Activated CD4-positive, alpha-beta T cell treated with anti-CD3 and anti-CD28 coated beads for 4 hours (primary cell): ENCODE results near the gene PMFBP1.

ENCODE experiments used
- DNase-seq, 2 donors: peaks; one replicate each; pipeline ENCODE4 v3.0.0-alpha.2; 2020

The PMFBP1 gene

DNA sequence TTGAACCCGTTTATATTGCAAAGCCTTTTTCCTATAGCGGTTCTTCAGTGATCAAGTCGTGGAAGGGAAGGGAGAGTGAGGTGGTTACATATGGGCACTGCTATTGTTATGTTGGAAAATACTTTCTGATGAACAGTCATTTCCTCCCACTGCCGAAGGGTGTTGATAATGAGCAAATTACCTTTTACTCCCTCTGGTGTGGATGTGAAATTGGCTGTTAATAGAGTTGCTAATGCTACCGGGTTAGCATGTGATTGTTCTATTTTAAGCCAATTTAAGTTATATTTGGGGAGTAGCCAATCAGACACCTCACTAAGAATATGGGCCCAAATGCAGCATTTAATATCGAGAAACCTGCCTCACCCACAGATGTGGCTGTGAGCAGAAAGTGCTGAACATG, 15.6 kb upstream of the PMFBP1 start:
- no peak for DNase-seq

DNA sequence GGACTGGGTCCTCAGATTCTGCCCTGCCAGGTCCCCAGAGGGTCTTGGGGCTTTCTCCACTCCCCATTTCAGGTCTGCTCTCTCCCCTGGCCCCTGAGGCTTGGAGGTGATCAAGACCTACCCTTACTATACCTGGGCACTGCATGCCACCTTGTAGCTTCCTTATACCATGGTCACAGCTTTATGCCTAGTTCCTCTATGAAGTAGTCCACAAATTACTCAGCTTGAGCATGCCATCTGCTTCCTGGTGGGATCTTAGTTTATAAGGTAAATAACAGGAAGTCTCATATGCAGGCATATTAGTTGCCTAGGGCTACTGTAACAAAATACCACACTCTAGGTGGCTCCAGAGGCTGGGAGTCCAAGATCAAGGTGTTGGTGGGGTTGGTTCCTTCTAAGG, 11.0 kb upstream of the PMFBP1 start:
- no peak for DNase-seq

DNA sequence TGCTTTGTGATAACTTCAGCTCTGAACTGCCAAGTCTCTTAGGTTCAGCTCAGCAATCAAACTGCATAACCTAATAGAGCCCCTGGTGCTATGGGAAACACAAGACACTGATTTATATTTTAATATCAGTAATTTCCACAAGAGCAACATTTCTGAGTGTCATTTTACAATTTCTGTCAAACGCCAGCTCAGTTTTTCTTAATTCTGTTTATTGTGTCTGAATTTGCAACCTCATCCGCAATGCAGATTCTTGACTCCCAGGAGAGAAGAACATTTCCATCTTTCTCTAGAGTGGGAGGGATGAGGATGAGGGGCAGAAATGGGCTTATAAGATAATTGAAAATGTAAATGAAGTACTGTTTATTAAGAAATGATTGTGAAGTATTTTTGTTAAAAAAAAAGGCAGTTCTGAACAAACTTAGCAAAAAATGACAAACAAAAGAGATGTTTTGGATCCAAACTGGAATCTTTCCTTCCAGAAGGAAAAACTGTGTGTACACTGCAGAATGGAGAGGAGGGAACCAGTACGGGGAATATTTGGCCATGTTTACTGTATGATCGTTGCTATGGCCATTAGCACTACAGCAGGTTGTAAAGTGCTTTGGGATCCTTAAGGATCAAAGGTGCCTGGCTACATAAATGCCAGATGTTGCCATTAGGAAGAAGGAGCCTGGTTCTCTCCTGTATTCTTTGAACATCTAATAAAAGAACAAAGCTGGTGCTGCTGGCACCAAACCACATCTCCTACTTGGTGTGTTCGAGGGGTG, 7.4 kb upstream of the PMFBP1 start:
- no peak for DNase-seq

DNA sequence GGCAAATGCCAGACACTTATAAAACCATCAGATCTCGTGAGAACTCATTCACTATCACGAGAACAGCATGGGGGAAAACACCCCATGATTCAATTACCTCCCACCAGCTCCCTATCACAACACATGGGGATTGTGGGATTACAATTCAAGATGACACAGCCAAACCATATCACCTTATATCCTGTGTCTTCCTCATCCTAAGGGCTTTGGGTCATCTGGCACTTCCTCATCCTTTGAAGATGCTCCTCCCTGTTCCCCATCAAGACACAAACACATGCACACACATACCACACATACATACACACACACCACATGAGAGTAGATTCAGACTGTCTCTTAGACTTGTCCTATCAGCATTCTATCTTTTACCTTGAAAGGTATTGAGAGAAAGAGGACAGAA, 2.8 kb upstream of the PMFBP1 start:
- DNase-seq: no peak

DNA sequence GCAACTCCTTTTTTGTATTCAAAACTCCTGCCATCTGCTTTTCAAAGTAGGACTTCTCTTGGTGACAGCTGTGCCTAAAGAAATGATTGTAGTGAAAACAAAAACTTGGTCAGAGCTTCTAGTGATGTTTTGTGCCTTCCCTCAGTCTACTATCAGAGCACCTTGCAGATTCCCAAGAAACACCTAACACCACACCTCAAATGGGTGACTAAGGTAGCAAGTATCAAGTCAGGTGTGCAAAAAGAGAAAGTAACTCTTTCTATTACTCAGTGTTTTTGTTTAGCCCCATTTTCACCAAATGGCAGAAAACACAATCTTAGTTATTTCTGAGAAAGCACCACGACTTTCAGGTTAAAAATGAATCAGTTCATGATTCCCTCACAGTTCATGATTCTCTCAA, 2.0 kb upstream of the PMFBP1 start:
- no peak for DNase-seq

DNA sequence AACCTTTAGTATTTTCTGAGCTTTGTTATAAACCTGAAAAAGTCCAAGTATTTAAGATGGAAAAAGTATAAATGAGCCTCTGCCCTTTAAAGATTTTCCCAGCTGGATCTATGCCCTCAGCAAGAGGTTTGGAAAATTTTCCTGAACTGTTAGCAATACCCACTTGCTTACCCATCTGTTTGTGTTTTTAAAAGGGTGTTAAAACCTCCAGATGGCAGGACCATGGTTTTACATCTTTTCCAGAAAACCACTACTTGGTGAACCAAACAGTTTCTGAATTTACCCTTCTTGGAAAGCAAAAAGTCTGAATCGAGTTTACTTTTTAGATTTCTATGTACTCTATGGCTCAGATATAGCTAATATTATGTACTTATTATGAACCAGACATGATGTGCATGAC, 719 bp downstream of the PMFBP1 start:
- no peak for DNase-seq

DNA sequence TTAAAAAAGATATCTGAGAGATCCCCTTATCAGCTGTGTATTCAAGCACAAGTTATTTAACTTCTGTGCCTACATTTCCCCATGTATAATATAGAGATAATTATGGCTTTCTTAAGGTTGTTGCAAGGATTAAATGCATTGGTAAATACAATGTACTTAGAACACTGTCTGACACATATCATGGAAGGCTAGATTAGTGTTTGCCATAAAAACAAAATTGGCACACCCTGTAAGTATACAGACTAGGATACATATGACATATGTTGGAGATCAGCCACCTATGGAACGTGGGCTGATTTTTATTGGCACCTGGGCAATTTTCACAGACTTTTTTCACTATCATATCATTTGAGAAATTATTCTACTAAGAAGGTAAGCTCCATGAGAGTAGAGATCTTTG, 2.2 kb downstream of the PMFBP1 start:
- no peak for DNase-seq

DNA sequence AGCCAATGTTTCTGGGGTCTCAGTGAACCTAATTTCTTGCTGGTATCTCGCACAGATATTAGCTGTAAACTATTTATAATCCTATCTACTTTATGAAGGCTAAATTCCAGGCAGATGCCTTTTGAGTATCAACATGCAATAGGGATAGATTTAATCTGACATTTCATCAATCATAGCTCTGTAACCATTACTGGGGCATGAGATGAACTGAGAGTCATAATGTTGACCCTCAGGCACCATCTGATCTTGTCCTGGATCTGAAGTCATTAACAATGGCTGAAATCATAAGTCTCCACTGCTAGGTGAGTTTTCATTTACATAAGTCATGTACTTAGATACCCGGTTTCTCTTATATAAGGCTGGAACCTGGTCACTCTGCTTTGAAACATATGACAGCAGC, 3.6 kb downstream of the PMFBP1 start:
- no peak for DNase-seq

DNA sequence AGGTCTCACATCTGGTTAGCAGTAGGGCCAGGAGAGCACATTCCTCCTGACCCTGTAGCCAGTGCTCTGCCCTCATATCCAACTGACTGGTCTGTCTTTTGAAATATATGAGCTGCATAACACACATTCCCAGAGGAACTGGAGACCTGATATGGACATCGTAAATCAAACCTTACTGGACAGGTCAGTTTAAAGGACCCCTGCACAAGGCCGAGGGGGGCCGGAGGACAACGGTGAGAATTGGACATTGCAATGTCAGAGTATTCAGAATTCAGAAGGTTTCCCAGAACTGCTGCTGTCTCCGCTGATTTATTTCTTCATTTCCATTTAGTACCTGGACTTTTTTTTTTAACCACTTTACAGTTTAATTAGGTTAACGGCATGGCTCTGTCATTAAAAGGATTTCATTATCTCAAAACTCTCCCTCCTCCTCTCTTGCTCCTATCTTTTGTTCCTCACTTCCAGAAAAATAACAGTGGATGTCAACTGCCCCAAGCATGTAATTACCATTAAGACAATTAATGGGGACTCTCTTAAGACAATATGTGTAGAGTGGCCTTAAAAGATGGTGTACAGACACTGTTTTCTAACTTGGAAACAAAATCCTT, 4.9 kb downstream of the PMFBP1 start:
- no peak for DNase-seq

DNA sequence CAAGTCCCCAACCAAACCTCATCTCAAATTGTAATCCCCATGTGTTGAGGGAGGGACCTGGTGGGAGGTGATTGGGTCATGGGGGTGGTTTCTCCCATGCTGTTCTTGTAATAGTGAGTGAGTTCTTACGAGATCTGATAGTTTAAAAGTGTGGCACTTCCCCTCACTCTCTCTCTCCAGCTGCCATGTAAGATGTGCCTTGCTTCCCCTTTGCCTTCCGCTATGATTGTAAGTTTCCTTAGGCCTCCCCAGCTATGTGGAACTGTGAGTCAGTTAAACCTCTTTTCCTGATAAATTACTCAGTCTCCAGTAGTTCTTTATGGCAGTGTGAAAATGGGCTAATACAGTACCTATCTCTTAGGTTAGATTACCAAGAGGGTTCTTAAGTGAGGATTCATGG, 5.8 kb downstream of the PMFBP1 start:
- DNase-seq: no peak

DNA sequence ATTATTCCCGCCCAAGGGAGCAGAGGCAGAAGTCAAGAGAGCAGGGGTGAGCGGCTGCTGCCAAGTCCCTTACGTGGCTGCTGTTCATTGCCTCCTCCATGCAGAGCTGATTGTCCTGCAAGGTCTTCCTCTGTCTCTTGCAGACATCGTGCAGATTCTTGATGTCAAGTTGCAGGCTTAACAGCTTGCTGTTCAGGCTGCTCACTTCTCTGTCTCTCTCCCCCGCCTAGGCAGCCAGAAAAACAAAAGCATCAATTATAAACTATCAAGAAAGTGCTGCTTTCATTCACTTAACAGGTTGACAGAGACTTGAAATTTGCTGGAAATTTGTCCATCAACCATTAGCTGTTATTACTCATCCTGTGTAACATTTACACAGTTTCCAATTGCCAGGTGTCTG, 7.3 kb downstream of the PMFBP1 start:
- DNase-seq: no peak

DNA sequence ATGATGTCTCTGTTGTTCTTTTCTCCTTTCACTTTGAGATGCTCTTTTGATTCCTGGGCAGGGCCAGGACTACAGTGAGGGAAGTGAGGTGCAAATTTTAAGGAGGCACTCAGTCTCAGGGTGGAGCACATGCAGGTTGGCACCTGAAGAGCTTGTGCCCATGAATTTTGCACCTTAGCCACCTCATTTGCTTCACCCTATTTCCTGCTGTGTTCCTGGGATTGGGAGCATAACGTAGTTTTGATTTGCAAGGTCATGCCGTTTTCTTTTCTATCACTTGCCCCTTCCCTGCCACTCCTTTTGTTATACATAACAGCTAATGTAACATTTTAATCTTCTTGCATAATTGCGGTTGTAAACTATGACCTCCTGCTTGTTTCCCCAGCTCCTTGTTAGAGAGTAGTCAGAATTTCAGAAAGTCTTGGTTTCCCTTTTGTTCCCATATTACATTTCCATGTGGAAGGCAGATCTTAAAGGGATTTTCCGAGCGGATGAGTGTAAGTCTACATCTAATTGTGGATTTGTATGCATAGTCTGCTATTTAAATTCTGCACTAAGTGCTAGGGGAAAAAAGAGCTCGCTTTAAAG, 9.8 kb downstream of the PMFBP1 start:
- no peak for DNase-seq

DNA sequence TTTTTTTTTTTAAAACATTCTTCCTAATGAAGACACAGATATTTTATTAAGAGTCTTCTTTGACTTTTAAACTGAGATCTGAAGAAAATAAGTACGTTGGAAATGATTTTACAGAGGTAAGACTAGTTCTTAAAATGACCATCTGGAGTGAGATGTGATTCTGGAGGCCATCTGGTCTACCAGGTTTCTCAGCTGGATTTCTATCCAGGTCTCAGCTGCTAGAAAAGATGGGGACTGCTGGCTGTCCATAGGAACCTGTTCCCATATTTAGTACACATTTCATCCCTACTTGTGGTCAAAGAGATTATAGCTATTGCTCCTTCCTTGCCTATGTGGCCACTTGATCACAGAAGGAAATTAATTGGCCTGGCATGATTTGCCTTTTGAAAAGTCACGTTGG, 12.2 kb downstream of the PMFBP1 start:
- DNase-seq: no peak

DNA sequence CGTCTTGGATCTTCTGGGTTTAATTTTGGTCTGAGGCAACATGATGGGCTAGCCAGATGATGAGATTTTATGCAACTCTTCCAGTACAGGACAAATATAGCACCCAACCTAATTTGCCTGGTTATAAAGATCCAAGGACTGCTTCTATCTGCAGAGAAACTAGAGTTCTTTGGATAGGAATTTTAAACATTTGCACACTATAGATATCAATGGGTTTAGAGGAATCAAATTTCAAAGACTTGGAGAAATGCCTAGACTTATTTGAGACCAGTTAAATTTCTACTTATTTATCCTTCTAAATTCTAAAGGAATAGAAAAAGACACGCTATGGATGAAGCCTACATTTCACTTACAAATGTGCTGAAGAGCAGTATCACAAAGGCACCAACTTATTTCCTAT, 12.6 kb downstream of the PMFBP1 start:
- DNase-seq: no peak

DNA sequence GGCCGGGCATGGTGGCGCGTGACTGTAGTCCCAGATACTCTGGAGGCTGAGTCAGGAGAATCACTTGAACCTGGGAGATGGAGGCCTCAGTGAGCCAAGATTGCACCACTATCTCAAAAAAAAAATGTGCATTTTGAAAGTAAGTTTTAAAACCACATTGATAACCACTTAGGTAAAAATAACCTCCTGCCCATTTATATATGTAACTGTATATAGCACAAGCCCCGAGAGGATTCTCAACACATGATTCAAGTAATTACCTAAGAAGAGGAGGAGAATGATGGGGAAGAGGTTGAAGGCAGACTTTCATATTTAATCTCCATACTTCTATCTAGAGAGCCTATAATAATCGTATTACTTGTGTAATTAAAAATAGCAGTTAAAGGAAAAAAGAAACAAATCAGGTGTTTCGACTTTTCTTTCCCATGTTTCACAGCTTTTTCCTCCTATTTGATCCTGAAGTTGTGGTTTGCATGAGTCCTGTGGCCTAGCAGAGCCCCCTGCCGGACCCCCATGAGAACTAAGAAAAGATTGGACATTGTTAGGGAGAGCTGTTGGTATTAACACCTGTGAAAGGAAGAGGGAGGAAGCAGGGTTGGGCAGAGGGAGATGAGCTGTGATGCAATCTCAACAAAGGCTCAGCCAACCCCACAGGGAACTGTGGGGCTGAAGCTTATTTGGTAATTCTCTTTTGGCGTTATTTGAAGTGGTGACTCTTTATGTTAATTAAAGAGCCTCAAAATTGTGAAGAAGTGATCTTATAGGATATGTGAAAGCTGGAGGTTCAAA, 22.1 kb downstream of the PMFBP1 start:
- DNase-seq: no peak

DNA sequence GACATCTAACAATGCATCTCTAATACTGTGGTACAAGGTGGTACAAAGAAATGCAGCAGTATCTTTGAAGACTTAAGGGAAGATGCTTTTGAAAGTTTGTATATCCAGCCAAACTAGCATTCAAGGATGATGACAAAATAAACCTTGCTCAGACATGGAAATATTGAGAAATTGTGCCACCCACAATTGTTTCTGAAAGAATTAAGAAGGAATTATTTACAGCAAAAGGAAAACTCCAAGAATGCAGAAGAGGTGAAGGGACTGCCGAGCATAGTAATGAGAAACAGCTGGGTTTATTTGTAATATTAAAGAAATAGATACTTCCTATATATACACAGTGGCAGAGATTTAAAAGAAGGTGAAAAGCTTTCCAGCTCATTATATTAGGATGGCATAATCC, 29.5 kb downstream of the PMFBP1 start:
- no peak for DNase-seq

DNA sequence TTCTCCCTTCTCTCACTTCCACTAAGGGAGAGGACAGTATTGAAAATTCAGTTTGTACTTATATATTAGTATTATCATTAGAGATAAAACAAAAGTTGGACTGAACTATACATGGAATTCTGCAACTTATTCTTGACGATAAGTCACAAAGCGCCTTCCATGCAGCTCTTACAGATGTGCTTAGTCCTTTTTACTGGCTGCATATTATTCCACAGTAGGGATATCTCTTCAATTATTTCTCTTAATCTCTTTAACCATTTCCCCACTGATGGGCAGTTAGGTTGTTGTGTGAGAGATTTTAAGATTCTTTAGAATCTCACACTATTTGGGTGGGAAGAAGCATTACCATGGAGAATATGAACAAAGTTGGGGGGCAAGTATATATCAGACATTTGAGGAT, 32.0 kb downstream of the PMFBP1 start:
- DNase-seq: no peak

DNA sequence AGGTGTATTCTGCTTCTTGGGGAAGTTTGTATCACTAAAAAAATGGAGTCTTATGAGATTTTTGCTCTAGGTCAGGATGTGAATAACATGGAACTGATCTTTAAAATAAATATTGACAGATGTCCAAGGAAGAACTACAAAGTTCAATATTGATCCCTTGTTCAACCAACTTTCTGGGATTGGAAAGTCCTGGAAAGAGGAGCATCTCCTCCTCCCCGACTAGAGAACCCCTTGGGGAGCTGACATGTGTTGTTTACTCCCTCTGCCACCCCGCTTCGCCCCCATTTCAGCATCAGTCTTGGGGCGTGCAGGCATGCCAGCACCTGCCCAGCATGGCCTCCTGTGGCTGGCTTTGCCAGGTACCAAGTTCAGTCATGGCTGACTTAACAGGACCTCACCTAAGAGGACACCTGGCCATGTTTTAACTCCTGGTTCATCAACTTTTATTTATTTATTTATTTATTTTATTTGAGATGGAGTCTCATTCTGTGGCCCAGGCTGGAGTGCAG, 33.8 kb downstream of the PMFBP1 start:
- DNase-seq: no peak

DNA sequence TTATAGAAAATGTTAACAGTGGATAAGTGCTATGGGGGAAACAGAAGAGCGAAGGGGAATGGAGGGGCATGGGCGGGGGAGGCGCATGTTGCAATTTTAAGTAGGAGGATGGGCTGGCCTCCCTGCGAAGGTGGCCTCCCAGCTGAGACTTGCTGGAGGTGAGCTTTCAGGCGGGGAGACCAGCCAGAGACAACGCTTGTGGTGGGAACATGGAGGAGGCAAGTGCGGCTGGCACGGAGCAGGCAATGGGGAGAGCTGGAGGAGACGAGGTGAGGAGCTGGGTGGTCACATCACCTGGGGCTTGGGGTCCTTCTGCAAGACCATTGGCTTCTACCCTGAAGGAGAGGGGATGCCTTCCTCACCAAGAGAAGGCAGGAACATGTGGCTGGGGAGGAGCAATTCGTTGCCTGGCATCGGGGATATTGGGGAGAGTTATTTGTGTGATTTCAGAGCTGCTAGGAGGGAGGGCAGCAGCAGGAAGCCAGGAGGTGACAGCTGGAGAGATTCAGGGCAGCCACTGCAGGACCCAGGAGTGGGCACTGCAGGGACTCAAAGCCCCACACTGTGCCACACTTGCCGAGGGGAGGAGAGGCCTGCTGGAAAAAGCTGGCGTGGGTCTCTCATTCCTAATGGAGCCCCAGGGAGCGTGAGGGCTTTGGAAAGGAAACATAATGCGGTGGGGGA, 34.4 kb downstream of the PMFBP1 start:
- no peak for DNase-seq

DNA sequence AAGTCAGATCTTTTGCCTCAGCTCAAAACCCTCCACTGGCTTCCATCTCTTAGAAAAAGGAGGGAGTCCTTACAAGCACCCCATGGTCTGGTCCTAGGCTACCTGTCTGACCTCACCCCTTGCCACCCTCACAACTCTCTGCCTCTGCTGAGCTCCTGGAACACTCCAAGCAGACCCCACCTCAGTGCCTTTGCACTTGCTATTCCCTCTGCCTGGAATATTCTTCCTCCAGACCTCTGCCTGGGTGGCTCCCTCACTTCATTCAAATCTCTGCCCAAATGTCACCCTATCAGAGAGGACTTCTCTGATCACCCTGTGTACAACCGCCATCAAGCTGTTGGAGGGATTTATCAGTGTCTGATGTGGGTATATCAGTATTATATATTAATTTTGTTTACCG, 37.4 kb downstream of the PMFBP1 start:
- no peak for DNase-seq

DNA sequence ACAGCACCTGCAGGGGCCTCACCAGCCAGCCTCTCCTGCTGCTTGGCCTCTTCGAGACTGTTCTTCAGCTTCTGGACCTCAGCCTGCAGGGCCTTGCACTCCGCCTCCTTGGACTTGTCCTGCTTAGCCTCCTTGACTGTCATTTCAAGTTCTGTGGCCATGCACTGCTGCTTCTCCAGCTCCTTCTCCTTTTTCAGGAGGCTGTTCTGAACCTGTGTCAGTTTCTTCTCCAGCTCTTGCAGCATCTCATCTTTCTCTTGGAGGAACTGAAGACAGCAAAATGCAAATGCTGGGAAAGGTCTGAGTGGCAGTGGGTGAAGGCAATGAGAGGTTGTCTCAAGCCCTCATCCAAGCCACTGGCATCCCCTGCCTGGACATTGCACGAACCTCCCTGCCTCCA, 39.2 kb downstream of the PMFBP1 start:
- no peak for DNase-seq

DNA sequence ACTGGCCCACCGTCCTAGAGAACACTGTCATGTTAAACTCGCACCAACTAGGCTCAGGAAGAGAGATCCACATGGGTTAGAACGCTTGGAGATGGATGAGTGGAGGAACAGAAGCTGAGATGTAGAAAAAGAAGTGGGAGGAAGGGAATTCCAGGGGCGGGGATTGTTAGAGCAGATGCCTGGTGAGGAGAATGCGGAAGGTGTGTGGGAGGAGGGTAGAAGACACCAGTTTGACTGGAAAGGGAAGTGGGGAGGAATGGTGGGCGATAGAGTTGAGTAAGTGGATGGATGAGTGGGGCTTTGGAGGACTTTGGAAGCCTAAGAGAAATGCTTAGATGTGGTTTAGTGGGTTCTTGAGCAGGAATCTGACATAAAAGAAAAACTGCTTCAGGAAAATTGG, 40.9 kb downstream of the PMFBP1 start:
- no peak for DNase-seq
